Measurements from ENCODE around the gene JAKMIP2.
A peak's percentile ranks its signal among the peaks of the same experiment; 100 is the strongest.
"Not testable (repeated sequence)": the region's sequence is repeated elsewhere in the genome, so short reads cannot be mapped to it uniquely, and the experiment has no call there.

Gene JAKMIP2

DNA sequence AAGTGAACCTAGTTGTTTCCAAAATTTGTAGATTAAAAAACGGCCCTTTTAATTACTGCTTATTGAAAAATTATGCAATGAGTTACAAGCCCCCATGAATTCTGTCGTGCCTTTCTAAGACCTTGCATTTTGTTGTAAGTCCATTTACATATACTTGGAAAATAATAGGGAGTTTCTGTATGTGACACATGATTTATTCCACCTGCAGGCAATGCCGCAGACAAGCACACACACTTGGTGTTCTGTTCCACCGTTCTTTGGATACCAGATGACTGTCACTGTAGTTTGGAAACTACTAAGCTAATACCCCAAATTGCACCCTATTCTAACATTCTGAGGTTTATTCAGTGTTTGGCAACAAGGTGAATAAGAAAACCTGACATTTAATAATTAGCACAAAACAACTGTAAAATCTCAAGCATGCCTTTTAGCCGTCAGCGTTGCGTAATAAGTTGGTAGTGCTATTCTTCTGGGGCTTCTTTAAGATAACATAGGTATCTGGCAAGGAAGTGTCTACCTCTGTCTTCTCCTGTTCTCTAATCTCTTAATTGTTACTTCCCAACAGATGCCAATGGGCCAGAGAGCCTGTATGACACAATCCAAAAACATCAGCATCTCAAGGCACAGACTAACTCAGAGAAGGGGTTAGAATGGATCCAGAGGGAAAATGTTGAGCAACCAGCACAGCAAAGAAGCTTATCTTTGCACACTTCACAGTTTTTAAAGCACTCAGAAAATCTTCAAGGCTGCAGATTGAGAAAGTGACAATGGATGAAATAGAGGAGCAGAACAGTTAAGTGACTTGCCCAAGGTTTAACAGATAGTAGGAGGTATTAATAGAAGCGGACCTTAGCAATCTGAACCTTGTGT is 224.4 kb downstream of the JAKMIP2 start:
- in situ Hi-C loops (cut with HindIII; ENCODE audit: low pct_ligation_motif_present, low sequenced_read_pairs), result loop anchor here (25.0 kb wide), 1 partner anchor 96 kb away; no protein-coding TSS in a partner anchor
- Histone ChIP-seq H3K27me3 (replicated peaks) (no peaks in the 10 kb centered on the region), H3K36me3 (replicated peaks) (no peaks in the 10 kb centered on the region), H3K4me3 (ENCODE audit: low read depth, low read length) (no peak overlapping the region), H3K27ac (no peak overlapping the region)
- no peak for DNase-seq
- TF ChIP-seq, protein P1, sequence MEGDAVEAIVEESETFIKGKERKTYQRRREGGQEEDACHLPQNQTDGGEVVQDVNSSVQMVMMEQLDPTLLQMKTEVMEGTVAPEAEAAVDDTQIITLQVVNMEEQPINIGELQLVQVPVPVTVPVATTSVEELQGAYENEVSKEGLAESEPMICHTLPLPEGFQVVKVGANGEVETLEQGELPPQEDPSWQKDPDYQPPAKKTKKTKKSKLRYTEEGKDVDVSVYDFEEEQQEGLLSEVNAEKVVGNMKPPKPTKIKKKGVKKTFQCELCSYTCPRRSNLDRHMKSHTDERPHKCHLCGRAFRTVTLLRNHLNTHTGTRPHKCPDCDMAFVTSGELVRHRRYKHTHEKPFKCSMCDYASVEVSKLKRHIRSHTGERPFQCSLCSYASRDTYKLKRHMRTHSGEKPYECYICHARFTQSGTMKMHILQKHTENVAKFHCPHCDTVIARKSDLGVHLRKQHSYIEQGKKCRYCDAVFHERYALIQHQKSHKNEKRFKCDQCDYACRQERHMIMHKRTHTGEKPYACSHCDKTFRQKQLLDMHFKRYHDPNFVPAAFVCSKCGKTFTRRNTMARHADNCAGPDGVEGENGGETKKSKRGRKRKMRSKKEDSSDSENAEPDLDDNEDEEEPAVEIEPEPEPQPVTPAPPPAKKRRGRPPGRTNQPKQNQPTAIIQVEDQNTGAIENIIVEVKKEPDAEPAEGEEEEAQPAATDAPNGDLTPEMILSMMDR (IDR thresholded peaks at IDR 0.05; ENCODE audit: low read depth, low read length, missing control alignments), result no peak

DNA sequence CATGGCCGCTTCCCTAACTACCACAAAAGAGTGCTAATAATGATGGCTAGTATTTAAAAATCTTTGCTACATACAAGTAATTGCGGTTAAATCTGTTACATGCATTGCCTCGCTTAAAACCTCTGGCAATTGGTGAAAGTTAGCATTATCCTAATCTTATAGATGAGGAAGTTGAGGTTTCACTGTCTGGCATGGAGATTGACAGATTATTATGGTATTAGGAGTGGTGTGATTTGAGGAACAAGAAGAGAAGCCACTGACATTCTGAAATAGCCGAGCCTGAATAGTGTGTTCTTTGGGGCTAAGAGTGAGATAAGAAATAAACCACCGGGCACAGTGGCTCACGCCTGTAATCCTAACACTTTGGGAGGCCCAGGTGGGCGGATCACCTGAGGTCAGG is 227.4 kb downstream of the JAKMIP2 start:
- Histone ChIP-seq H3K27ac (no peak overlapping the region), H3K36me3 (replicated peaks) (no peaks in the 10 kb centered on the region), H3K4me3 (ENCODE audit: low read depth, low read length) (no peak overlapping the region), H3K27me3 (replicated peaks) (no peaks in the 10 kb centered on the region)
- no peak for DNase-seq
- in situ Hi-C loops (cut with HindIII; ENCODE audit: low pct_ligation_motif_present, low sequenced_read_pairs), result loop anchor here (25.0 kb wide), 1 partner anchor 93 kb away; no protein-coding TSS in a partner anchor
- TF ChIP-seq, protein P1 (IDR thresholded peaks at IDR 0.05; ENCODE audit: low read depth, low read length, missing control alignments), result no peak

DNA sequence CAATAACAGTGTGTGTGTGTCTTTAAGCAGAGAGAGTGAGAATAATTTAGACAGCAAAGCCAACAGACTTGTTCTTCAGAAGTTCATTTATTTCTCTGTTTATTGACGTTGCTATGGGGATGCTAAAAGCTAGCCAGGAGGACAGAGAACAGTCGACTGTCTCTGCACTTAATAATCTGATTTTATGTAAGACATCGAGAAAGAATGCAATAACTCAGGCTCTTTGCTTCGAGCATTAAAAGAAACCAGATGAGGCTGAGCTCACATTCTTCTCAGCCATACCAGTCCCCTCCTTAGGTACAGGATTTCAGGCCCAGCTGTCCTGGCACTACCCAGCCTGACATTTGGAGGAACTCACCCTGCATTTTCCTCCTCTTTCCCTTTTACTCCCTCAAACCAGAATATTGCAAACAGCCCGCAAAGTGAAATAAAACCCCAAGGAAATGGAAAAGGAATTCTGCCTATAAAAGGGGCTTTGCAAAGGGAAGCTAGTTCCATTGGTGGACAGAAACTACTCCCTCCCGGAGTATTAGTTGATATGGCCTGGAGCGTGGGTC is 228.2 kb downstream of the JAKMIP2 start:
- in situ Hi-C loops (cut with HindIII; ENCODE audit: low pct_ligation_motif_present, low sequenced_read_pairs), result loop anchor here (25.0 kb wide), 1 partner anchor 92 kb away; no protein-coding TSS in a partner anchor
- peak; percentile 62 for DNase-seq
- no peak overlapping the region for H3K4me3 ChIP-seq (ENCODE audit: low read depth, low read length)
- TF ChIP-seq, protein P1 (IDR thresholded peaks at IDR 0.05; ENCODE audit: low read depth, low read length, missing control alignments), result no peak
- no peaks in the 10 kb centered on the region for H3K36me3 ChIP-seq (replicated peaks)
- no peaks in the 10 kb centered on the region for H3K27me3 ChIP-seq (replicated peaks)
- H3K27ac ChIP-seq, result peak overlapping the region; percentile 30

- peak overlapping the region; percentile 30 for H3K27ac ChIP-seq
- in situ Hi-C loops (cut with HindIII; ENCODE audit: low pct_ligation_motif_present, low sequenced_read_pairs), result loop anchor here (25.0 kb wide), 1 partner anchor 92 kb away; no protein-coding TSS in a partner anchor
- DNase-seq; H3K36me3 ChIP-seq (replicated peaks); H3K27me3 ChIP-seq (replicated peaks); H3K4me3 ChIP-seq (ENCODE audit: low read depth, low read length): not testable (repeated sequence)
Measured at GRCh38 chr5:147553817-147554216, 228.7 kb downstream of the JAKMIP2 start.

GRCh38 chr5:147552897-147553296 is 229.6 kb downstream of the JAKMIP2 start:
- Histone ChIP-seq H3K36me3 (replicated peaks) (no peaks in the 10 kb centered on the region), H3K27me3 (replicated peaks) (no peaks in the 10 kb centered on the region), H3K4me3 (ENCODE audit: low read depth, low read length) (no peak overlapping the region), H3K27ac (no peak overlapping the region)
- no peak for DNase-seq
- TF ChIP-seq, protein P1 (IDR thresholded peaks at IDR 0.05; ENCODE audit: low read depth, low read length, missing control alignments), result no peak
- in situ Hi-C loops (cut with HindIII; ENCODE audit: low pct_ligation_motif_present, low sequenced_read_pairs), result loop anchor here (25.0 kb wide), 1 partner anchor 91 kb away; no protein-coding TSS in a partner anchor

DNA sequence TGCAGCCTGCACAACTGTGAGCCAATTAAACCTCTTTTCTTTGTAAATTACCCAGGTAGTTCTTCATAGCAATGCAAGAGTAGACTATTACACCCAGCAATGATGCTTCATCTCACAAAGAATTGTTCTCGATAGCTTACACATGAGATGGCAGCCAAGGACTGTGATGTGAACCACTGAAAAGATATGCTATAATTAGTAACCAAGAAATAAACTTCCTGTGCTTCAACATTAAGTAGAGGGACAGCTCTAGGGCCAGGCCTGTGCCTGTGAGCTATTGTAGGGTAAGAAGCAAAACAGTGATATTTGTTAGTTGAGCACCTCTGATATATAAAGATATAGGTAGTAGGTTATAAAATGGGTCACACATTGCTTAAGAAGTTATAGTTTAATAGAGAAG is 230.9 kb downstream of the JAKMIP2 start:
- H3K27ac ChIP-seq, result no peak overlapping the region
- in situ Hi-C loops (cut with HindIII; ENCODE audit: low pct_ligation_motif_present, low sequenced_read_pairs), result loop anchor here (25.0 kb wide), 1 partner anchor 89 kb away; no protein-coding TSS in a partner anchor
- no peak for DNase-seq
- H3K27me3 ChIP-seq (replicated peaks), result no peaks in the 10 kb centered on the region
- H3K4me3 ChIP-seq (ENCODE audit: low read depth, low read length), result no peak overlapping the region
- TF ChIP-seq, protein P1 (IDR thresholded peaks at IDR 0.05; ENCODE audit: low read depth, low read length, missing control alignments), result no peak
- no peaks in the 10 kb centered on the region for H3K36me3 ChIP-seq (replicated peaks)

Data from brain microvascular endothelial cell (primary cell).